Measurements from ENCODE around the gene COX7A2L.
"Not testable (repeated sequence)": the region's sequence is repeated elsewhere in the genome, so short reads cannot be mapped to it uniquely, and the experiment has no call there.

The COX7A2L gene

DNA sequence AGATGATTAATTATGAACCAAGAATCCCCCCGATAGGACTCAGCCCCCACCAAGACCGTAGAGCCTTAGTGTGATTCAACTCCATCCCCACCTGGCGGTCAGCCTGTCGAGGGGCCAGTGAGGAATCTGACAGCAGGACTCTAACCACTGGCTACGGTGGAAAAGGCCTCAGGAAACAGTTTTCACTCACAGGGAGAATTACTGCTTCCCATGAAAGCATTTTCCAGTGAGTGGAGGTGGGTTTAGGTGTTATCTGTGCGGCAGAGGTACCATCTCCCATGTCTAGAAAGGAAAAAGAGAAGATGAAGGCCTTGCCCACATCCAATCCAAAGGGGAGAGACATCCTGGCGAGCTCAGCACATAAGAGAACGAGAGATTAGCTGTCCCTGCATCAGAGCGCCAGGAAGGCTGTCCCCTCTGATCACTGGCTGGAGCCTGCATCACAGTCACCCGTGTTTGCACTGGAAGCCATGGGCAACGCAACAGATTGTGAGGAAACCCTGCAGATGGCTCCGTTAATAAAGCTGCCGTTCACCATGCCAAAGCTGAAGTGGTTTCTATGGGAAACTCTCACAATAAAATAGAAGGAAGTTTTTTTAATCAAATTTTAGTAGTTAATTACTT, 22.3 kb downstream of the COX7A2L start:
- DNase-seq, result no peak

DNA sequence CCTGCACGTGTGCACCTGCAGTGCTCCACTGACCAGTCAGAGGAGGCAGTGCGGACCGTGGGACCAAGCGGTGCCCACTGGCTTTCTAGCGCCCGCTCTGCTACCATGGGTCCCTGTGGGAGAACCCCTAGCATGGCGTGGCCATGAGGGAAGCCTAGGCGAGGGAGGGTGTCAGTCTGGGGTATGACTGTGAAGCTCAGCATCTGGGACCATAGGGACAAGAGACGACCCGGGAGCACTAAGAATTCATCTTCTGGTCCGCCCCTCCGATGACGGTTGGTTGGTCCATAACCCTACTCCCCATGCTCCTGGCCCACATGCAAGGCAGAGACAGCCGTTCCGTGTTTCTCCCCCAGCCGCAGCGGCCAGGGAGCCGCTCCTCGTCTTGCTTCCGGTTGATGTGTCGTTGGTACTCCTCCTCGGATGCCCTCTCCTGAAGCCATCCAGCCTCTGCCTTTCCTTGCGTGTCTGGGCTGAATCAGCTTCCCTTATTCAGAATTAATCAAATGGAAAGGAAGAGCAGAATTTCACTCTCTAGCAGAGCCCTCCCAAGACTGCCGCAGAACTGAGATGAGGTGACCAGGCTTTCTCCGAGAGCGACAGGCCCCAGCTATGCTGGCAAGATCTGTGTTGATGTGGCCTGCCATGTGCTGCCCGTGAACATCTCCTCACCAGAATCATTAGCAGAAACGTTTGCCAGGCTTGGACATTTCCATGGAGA, 23.0 kb downstream of the COX7A2L start:
- no peak for DNase-seq

DNA sequence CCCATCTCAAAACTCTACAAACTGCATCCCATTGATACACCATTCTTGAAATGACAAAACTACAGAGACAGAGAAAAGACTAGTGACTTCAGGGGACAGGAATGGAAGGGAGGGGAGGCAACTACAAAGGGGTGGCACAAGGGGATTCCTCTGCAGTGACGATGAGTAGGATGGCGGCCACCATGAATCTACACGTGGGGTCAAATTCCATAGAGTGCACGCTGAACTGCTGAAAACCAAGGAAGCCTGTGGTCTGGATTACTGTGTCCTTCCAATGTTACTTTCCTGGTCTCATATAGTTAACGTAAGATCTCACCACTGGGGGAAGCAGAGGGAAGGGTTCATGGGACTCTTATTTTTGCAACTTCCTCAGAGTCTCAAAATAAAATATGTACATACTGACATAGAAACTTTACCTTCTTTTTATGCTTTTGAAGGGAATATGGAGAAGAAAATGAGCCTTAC, 23.6 kb downstream of the COX7A2L start:
- DNase-seq, result no peak

DNA sequence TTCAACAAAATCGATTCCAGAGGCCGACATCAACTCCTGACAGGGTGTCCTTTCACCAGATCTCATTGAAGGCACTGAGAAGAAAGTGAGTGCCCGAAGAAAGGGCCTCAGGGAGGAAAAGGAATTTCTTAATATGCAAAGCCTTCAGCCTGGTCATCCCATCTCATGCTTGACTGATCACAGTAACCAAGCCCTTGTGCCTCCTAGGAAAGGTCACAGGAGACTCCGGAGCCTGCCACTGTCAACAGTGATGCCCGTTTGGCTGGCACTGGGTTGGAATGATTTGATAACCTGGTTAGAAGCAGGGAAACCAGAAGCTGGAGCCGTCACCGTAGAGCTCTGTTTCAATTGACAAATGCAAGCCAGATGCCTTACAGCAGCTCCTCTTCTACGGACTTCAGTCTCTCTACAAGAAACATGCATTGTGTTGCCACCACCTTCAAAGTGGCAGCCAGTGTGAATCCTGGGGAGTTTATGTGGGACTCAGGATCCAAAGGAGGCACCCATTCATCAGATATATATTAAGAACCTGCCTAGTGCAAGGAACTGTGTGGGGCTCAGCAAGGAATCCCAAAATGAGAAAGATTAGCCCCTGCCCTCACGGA, 24.6 kb downstream of the COX7A2L start:
- DNase-seq, result no peak

DNA sequence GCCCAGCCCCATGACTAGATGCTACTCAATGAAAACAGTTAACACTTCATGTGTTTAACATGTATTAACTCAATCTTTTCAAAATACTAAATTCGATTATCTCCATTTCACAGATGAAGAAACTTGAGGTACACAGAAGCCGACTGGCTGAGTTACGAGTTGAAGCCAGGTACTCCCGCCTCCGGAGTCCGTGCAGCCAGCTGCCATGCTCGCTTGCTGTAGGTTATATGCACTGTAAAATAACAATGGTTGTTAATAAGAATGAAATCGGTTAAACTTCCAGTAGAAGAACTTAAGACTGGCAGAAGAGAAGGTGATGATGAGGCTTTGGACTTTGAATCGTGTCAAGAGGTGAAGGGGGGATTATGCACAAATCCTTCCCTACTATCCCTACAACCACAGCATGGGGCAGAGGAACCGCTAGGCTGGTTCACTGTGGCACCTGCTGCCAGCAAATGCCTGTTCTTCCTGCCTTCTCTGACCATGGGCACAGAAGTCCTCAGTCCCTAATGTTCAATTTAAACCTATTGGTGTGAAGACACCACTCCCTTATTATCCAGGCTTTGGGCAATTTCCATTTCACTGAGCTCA, 25.4 kb downstream of the COX7A2L start:
- no peak for DNase-seq

DNA sequence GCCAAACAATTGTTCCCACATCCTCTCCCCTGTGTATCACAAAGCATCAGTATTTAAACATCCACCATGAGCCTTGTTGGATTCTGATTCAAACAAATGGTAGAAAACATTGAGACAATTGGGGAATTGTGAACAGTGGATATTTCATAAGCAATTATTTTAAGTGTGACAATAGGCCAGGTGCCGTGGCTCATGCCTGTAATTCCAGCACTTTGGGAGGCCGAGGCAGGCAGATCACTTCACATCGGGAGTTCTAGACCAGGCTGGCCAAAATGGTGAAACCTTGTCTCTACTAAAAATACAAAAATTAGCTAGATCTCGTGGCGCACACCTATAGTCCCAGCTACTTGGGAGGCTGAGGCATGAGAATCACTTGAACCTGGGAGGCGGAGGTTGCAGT, 26.2 kb downstream of the COX7A2L start:
- DNase-seq, result not testable (repeated sequence)

DNA sequence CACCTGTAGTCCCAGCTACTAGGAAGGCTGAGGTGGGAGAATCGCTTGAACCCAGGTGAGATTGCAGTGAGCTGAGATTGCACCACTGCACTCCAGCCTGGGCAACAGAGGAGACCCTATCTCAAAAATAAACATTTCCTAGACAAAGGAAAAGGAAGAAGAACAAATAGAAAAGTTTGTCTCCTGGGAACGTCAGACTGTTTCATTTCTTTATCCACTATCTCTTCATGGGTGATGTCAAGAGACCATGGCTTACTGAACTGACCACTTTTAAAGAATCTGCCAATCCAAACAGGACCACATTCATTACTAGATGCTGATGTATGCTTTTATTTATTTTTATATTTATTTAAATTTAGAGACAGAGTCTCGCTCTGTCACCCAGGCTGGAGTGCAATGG, 26.8 kb downstream of the COX7A2L start:
- no peak for DNase-seq

DNA sequence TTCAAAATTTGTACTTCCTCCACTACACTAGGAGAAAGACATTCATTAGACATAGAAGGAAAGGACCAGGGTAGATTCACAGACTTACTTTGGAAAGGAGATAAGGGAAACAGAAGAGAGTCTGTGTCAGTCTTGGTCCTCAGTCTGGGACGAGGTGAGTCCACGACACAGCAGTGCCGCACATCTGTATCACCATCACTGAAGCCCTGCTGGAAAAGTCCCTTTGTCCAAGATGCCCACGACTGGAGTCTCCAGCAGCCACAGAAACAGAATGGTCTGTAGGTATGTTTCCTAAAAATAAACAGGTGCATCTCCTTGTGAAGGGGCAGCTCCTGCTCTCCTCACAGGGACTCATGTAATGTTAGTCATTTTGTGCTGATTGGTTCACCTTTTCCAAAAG, 27.4 kb downstream of the COX7A2L start:
- DNase-seq, result no peak

DNA sequence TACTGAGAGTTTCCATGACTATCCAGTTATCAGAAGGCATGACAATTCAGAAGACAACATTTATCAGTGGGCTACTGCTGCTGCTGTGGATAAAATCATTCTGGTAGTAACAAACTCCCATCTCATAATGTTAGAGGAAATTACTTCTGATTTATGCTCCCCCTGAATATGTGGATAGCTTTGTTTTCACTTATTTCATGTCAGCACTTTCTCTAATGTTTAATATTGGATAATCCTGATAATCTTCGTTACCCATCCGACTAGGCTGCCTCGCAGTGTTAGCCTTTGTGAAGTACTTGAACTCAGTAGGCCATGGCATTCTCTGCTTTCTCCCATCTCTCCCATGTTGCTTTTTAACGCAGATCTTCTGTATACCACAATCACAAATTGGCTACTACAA, 28.4 kb downstream of the COX7A2L start:
- DNase-seq, result no peak

DNA sequence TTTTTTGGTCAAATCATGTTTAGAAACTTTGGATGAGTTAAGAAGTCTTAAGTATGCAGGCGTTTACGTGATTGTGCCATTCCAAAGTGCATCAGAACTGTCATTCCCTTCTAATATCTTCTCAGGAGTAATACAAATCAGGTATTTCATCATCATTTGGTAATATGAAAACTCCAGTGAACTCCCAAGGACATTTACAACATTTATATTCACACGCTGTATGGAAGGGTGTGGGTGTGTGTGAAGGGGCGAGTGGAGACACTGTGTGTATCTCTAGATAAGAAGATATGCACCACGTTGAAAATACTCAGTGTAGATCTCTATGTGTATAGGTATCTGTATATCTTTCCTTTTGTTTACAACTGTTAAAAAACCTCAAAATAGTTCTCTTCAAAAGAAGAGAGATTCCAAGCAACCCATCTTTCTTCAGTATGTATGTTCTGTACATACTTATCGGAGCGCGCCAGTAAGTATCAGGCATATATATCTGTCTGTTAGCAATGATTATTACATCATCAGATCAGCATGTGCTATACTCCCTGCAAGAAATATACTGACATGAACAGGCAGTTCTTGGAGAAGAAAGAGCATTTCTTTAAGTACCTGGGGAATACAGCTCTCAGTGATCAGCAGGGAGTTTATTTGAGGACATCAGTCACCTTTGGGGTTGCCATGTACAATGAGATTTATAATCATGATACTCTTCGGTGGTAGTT, 29.3 kb downstream of the COX7A2L start:
- DNase-seq, result no peak

DNA sequence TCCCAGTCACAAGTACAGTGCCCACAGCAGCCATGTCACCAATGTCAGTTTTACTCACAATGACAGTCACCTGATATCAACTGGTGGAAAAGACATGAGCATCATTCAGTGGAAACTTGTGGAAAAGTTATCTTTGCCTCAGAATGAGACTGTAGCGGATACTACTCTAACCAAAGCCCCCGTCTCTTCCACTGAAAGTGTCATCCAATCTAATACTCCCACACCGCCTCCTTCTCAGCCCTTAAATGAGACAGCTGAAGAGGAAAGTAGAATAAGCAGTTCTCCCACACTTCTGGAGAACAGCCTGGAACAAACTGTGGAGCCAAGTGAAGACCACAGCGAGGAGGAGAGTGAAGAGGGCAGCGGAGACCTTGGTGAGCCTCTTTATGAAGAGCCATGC, 31.3 kb downstream of the COX7A2L start:
- DNase-seq, result no peak

DNA sequence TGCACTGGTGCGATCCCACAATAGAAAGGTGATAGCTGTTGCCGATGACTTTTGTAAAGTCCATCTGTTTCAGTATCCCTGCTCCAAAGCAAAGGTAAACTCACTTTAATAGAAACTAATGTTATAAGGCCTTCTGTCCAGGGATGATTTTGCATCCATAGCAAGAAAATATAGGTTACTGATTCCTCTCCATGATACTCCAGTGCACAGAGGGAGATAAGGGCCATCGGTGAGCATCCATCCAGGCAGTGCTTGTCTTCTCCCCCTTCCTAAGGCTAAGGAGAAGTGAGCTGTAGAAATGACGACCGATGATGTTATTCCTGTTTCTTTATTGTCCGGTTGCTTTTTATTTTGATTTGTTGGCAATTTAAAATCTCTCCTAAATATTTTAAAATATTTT, 32.1 kb downstream of the COX7A2L start:
- DNase-seq, result no peak

DNA sequence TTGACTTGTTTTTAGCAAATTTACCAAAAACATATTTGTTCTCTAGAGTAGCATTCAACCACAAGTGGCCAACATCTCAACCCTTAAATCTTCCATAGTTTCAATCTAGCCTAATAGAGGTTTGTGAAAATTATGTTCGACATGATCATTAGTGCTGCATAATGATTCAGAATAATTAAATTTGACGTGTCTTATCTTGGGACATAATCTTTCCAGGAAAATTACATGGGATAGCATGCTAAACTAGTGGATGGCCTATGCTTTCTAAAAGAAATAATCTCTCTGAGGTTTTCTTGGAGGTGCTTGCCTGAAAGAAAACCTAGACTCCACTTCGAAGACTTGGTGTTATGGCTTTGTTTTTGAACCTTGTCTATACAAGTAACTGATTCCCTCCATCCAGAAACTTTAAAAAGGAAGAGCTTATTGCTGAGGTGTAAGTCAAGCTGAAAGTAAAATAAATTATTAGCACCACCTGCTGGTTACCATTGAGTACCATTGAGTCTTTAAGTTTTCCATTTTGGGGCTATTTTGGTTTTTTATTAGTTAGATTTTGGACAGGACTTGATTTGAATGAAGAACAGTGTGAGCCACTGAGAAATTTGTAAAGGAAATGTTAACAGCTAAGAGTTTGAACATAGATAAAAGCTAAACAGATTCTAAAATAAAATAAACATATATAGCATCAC, 32.7 kb downstream of the COX7A2L start:
- DNase-seq, result no peak

DNA sequence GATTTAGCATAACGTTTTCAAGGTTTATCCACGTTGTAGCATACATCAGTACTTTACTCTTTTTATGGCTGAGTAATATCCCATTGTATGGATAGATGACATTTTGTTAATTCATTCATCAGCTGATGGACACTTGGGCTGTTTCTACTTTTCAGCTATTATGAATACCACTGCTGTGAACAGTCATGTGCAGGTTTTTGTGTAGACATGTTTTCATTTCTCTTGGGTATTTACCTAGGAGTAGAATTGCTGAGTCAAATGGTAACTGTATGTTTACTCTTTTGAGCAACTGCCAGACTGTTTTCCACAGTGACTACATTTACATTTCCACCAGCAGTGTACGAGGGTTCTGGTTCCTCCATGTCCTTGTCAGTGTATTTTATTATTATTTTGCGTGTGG, 33.9 kb downstream of the COX7A2L start:
- no peak for DNase-seq

DNA sequence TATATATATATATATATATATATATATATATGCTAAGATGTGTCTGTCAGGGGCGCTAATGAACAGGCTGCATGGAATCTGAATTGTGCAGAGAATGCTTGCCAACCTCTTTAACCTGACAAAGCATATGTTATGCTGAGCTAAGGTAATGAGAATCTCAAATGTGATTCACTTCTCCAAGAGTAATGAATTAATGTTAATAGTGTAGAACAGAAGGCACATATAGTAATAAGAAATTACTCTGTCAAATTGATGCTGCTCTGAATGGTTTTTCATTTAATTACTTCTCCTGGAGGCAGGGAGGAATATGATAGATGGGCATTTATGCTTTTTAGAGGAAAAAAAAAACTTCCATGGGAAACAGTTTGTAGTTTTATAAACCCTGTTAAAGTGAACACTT, 35.4 kb downstream of the COX7A2L start:
- no peak for DNase-seq

DNA sequence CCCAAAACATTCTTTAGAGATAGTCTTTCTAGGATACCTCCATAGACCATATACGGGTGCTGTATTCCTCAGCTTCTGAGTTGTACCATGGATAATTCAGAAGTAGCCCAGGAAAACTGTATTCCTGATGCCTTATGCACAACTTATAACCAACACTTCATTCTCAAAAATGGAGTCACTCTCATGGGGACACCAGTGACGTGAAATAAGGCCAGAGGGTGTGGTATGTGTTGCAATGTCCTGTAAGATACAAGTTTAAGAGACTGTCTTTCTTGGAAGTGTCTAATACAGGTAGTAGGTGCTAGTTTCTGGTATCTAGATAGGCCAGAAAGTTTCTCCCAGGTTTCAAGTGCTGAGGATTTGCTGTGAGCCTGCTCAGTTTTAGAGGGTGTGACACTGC, 36.1 kb downstream of the COX7A2L start:
- DNase-seq, result no peak

DNA sequence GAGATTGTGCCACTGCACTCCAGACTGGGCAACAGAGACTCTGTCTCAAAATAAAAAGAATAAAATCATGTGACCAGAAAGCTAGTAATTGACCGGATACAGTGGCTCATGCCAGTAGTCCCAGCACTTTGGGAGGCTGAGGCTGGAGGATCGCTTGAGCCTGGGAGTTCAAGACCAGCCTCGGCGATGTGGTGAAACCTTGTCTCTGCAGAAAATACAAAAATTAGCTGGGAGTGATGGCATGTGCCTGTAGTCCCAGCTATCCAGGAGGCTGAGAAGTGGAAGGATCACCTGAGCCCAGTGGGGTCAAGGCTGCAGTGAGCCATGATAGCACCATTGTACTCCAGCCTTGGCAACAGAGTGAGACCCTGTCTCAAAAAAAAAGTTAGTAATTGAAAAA, 36.8 kb downstream of the COX7A2L start:
- DNase-seq, result no peak

DNA sequence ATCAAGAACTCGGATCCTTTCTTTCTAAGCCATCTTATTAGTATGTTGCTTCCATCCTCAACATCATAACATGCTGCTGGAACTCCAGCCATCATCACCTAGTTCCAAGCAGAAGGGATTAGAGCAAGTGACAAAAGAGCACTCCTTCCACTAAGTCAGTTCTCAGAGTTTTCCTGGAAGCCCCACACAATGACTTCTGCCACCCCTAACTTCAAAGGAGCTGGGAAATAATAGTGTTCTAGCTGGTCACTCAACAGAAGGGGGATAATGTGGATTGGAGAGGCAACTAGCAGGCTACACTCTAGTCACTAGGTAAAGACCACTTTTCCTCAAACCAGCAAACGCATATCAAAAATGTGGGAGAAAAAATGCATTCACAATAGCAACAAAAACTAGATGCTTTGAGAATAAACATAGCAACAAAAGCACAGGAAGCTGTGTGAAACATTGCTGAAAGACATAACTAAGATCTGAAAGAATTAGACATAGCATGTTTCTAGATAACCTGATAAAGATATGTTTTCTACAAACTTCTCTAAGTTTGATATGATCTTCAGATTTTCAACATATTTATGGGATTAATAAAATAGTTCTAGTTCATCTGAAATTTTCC, 39.5 kb downstream of the COX7A2L start:
- DNase-seq, result no peak

DNA sequence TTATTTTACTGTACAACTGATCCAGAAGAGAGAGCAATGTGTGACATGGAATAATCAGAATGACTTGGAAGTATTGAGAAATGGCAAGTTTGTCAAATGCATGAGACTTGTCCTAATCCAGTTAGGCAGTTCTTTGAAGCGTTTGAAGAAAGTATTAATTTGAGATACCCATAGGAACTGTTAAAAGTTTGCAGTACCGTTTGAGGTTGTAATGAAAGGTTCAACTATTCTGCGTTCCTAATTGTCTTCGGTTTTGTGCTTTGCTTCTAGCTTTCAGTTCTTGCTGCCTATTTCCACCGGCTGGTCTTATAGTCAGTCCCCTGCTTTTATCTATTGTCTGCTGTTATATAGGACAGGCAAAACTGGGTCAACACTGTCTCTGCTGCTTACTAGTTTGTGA, 41.8 kb downstream of the COX7A2L start:
- DNase-seq, result no peak

DNA sequence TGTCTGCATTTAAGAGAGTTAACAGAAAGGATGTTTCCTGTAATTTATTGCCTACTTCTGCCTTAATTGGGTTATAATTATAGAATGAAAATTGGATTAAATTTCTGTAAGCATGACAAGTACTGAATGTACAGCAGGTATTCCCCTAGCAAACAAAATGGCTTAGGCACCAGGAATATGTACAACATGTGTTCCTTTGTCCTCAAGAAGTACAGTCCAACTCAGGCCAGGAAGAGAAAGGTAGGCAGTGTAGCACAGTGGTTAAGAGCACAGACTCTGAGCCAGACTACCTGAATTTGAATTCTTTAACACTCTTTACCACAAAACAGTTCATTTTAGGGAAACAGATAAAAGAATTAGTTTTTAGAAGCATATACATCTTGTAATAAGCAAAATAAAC, 43.1 kb downstream of the COX7A2L start:
- DNase-seq, result no peak

DNA sequence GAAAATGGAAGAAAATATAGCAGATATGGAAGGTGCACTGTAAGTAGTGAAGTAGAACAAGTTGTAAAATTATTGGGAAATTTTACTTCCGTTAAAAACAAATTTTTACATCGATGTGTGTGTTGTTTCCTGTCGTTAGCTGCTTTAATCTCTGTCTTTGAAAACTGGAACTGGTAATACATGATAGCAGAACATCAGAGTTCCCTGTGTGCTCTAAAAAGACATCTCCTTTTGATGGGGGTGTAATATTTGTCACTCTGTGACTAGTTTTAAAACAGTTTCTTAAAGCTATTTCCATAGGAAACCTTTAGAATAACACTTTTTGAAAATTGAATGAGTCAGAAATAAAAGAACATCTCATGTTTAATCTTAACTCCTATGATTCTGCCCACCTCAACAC, 43.5 kb downstream of the COX7A2L start:
- DNase-seq, result no peak

DNA sequence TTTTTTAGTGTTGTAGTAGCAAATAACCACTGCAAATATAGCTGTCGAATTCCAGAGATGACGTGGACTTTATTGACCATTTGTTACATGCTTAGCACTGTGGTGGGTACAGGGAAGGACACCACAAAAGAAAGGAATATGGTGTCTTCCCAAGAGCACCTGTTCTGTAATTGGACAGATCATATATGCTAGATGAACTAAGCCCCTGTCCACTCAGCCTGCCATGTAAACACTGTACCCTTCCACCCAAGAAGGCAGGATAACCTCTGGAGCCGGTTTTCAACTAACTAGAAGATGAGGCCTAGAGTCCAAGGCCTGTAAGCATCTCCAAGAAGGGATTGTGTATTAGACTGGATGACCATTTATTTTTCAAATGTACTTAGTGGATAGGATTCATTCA, 44.1 kb downstream of the COX7A2L start:
- DNase-seq, result no peak

Data from T-helper 9 cell (primary cell).